Left colon (tissue), 2 donors: ENCODE results near the gene CHRD. TPM values are rescaled to one million over a fixed set of nuclear protein-coding genes. Genes with fewer than 3 reads are reported as not detected.
A peak's percentile ranks its signal among the peaks of the same experiment; 100 is the strongest.
"Not testable (repeated sequence)": the region's sequence is repeated elsewhere in the genome, so short reads cannot be mapped to it uniquely, and the experiment has no call there.

Experiments
- ATAC-seq: fragments of 200-7000 bp; cut with Tn5 transposase; one replicate; pipeline ENCODE4 v1.9.1; 2020; ENCODE audit warnings: mild to moderate bottlenecking, moderate library complexity
- DNase-seq, 2 donors: peaks; one replicate each; pipeline ENCODE4 v3.0.0-alpha.2; 2020
- intact Hi-C, 2 donors: fragments of 100-400 bp; cut with DNase I in 1 of 2; cut with micrococcal nuclease in 1 of 2; formaldehyde crosslinking; loops; one replicate each; pipeline versions ENCODE4 v1.11.2 to v1.14.0; 2022; cut with DNase I, micrococcal nuclease
- long read RNA-seq: library from polyadenylated mRNA; unstranded; transcript quantifications from one replicate; pipeline ENCODE4 v2.0.0, GENCODE V29; 2021
- total RNA-seq, 2 donors: library from RNA; stranded (reverse); fragmentation: NEBNext Ultra II Directional; extraction: Animal tissue kit (Norgen Biotek cat#: 25700); gene quantifications; one replicate each; pipeline ENCODE4 v1.2.1, GENCODE V29; 2021
- donor health status: DM: no; HTN: no; CAD: no.
- donor health status: DM: yes; HTN: yes; CAD: no.

The CHRD gene
- total RNA-seq, result 1 to 10 TPM; 2.1 to 2.6 TPM
- long read RNA-seq, partial matches to known transcripts, result 2 of 3 reads
- long read RNA-seq, other reads (novel, unspliced or antisense), result 1 of 3 reads

DNA sequence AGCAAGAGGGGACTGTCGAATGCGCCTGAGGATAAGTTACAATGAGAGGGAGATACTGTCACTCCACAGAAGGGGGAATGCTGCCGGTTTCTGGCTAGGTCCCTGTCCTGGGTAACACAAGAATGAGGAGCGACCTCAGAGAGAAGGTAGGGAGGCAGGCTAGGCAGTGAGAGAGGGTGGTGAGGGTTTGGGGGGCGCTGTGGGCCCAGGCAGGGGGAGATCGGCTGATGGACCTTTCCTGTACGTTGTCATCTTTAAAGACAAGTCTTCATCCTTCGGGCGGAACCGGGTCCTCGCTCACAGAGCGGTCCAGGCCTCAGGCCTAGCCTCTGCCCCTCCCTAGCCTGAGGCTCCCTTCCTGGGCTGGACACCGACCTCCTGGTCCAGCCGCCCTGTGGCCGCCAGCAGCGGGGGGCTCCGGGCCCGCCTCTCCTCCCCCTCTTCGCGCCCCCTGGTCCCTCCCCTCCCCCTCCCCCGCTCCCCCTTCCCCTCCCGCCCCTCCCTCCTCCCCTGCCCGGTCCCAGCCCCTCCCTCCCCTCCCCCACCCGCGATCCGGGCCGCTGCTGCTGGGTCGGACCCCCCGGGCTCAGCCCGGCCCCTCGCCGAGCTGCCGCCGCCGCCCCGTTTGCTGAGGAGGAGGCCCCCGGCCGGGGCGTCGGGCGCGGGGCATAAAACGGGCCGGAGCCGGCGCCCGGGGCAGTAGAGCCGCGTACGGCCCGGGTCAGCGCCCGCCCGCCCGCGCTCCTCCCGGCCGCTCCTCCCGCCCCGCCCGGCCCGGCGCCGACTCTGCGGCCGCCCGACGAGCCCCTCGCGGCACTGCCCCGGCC lies at the start of gene CHRD:
CHRD (plus strand) TSS at position 697 of the 827 bp plus-strand sequence. CDS start 265 bp downstream, outside the sequence.
- peak; percentile 24 for ATAC-seq
- no peak for DNase-seq
- intact Hi-C loops, result loop anchor here in 1 of 2 donors (10.0 kb wide), 1 partner anchor 165 kb away; no protein-coding TSS in a partner anchor

DNA sequence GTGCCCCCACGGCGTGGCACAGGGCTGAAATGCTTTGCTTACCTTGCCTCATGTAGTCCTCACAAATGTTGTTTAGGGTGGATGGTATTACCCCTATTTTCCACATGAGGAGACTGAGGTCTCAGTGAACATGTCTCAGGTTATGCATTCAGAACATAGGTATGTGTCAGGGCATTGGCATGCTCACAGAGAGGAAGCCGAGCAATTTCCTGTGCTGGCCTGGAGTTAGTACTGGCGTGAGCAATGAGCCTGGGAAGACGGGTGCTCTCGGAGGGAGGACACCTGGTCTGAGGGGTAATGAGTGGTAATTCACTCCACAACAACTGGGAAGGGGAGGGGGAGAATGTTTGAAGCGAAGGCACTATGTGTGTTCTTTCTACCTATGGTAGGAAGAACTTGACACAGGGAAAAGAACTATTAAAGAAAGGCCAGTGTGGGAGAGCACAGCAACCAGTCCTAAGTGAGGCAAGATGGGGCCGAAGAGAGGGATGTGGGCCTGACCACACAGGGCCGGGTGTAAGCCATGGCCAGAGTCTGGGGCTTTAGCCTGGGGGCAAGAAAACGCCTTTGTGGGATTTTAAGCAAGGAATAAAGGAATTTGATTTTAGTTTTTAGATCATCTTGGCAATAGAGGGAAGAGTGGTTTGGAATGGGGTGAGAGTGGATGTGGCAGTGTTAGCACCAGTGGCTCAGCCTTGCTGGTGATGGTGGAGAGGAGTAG lies 47.3 kb upstream of the CHRD start:
- no peak for ATAC-seq
- no peak for DNase-seq
- intact Hi-C loops, result no loop called here

DNA sequence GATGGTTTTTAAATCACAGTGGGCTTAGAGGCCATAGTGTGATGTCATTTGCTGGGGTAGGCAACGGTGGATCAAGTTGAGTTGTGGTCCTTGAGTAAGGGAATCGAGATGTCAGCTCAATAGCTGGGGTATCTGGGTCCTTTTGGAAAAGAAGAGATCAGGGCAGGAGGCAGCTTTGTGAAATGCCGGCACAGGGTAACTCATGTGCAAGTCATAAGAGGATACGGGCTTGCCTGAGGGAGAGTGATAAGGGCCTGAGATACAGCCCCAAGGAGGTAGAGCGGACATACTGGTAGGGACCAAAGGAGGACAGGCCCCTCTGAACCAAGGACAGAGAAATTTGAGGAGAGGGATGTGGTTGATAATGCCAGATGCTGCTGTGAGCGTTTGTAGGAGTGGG lies 46.7 kb upstream of the CHRD start:
- intact Hi-C loops, result no loop called here
- no peak for DNase-seq
- ATAC-seq, result no peak

DNA sequence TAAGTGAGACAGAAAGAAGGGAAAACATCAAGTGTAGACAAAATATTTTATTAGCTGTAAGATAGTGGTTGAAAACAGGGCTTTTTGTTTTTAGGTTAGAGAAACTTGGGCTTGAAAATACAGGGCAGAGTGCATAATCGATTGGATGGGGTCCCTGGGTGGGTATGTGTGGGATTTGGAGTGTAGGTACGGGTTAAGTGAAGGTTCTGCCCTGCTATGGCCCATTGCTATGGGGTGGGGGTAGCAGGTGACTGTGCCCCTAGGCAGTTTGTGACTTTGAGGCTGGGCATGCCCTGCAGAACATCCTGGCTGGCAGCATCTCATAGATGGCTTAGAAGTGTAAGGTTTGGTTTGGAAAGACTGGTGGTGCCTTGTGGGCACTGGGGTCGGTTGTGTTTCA lies 46.2 kb upstream of the CHRD start:
- intact Hi-C loops, result no loop called here
- no peak for ATAC-seq
- no peak for DNase-seq

DNA sequence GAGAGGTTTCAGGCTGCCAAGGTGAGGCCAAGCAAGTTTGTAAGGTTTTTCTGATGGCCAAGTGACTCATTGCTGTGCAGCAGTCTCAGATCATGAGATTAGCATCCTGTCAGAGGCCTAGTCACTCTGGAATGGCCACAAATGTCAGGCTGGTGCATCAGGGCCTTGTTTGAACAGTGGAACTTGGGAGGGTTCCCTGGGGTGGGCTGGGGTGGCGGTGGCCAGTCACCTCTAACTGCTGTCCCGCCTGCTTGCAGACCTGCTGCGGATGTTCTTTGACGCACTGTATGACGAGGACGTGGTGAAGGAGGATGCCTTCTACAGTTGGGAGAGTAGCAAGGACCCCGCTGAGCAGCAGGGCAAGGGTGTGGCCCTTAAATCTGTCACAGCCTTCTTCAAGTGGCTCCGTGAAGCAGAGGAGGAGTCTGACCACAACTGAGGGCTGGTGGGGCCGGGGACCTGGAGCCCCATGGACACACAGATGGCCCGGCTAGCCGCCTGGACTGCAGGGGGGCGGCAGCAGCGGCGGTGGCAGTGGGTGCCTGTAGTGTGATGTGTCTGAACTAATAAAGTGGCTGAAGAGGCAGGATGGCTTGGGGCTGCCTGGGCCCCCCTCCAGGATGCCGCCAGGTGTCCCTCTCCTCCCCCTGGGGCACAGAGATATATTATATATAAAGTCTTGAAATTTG lies 45.2 kb upstream of the CHRD start:
- ATAC-seq (no peak), DNase-seq (no peak)
- intact Hi-C loops, result no loop called here

DNA sequence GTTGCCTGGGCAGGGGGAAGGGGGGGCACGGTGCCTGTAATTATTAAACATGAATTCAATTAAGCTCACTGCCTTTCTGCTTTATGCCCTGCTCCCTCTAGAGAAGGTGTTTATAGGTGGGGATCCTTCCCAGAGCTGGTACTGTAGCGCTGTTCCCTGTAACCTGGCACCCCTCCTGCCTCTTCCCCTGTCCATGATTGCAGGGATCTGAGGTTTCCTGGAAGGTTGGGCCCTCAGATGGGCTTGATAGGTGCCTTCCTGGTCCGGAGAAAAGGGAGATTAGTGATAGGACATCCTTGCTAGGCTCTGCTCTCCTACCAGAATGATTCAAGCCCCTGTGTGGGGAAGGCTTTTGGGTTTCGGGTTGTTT lies 44.6 kb upstream of the CHRD start:
- ATAC-seq (peak; percentile 8), DNase-seq (no peak)
- intact Hi-C loops, result no loop called here

DNA sequence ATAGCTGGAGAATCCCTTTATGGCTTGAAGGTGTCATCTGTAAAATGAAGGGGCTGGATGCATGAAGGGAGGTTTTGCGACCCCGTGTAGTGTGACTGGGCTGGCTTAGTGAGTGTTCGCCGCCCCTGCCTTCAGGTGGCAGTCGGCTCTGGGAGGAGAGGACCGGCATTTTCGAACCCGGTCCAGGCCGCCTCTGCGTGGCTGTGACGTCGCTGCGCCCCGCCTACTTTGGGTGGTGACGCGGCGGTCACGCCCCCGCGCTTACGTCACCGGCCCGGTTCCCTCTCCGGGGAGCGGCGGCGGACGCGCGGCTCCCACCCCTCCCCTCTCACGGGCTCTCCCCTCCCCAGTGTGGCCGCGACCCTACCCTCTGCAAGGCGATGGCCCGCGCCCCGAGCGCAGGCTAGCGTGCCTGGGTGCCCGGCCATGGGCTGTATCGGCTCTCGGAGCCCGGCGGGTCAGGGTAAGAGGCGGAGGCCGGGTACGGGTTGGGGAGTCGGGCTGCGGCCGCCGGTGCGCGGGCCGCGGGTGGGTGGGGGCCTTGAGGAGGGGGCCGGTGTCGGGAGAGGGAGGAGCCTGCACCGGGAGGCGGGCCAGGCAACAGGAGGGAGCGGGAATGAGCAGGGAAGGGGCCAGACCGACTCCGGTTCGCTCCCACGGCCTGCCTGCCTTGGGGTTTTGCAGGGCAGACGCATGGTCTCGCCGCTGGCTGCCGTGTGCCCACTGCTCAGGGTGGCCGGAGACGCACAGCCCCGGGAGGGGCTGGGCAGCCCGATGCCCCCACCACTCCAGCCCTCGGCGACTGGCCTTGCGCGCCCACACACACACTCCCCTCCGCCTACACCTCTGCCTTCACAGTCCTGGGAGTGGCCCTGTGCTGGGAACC lies 44.0 kb upstream of the CHRD start:
- DNase-seq, result peak; percentile 78 to 94
- peak; percentile 87 for ATAC-seq
- intact Hi-C loops, result no loop called here

DNA sequence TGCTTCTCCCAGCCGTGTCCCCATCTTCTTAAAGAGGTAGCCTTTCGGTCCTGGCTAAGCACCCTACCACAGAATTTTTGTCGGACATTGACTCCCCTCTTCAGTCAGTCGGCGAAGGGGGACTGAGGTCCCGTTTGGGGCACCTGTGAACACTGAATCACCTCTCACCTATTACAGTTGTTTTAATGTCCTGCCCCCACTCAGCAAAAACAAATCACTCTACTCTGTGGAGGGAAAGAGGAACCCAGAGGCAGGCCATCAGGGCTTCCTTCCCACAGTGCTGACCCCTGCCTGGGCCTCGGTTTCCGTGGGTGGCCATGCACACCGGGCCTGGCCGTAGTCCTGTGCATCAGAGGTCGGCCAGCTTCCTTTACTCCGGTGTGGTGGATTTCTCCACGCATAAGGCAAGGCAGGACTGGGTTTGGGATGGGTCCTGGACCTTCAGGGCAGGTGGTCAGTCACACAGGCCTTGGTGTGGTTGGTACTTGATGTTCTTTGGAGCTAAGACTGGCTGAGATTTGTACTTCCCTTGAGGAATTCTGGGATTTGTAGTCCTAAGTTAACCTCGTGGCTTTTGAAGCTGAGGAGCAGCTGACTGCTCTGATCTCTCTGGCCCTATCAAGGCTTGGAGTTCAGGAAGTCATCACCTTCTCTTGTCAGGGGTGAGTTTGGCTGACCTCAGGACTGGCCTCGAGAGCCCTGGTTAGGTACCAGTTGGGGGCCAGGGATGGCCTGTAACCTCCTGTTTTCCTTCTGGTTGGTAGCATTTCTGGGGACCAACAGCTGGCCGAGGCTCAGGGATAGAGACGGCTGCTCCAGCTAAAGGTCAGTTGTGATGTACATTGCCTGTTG lies 43.1 kb upstream of the CHRD start:
- intact Hi-C loops, result no loop called here
- peak; percentile 27 for ATAC-seq
- peak in 1 of 2 donors; percentile 31 for DNase-seq

DNA sequence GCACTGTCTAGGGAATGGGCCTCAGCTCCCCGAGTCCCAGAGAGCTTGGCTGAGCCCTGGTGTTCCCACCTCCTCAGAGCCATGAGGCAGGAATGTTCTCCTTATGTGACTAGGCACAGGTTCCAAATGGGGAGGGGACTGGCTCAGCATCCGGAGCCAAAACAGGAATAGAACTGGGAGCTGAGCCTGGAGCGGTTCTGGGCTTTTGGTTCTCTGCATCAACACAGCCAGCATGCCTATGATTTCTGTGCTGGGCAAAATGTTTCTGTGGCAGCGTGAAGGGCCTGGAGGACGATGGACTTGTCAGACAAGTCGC lies 42.5 kb upstream of the CHRD start, which contains the start of gene FAM131A:
FAM131A (plus strand) TSS at position 202 of the 316 bp plus-strand sequence; CDS start at position 233, 31 bp downstream.
- intact Hi-C loops, result no loop called here
- ATAC-seq (no peak), DNase-seq (no peak)

DNA sequence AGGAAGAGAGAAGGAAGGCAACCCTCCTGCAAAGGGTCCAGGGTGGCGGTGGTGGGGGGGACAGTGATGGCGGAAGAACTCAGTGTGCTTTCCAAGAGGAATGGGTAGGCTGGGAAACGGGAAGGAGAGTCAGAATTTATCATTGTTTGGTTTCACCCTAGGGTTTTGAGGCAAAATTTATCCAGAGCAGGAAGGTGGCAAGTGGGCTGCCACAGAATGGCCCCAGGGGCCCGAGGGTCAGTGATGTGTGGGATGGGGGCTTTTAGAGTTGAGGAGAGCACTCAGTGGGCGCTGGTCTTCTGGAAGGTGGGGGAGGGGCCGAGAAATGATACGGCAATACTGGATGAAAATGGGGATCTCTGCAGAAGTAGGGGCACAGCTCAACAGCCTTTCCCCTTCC lies 41.9 kb upstream of the CHRD start:
- intact Hi-C loops, result no loop called here
- DNase-seq, result no peak
- ATAC-seq, result no peak

DNA sequence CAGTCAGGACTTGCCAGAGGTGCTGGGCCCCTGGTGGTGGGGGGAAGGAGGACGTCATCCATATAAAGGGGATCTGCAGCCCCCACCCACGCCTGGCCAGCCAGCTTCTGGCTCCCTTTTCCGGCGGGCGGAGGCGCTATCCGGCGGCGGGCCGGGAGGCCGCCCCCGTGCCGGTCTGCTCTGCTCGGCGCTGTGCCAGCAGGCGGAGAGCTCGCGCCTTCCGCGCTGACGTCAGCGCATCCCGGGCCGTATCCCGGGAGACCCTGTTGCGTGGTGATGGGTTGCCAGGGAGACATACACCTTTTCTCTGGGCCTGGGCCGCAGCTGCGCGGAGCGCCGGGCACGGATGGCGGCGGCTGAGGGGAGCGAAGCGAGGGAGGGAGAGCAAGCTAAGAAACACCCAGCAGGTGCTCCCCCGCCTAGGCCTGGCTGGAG lies 41.3 kb upstream of the CHRD start:
- intact Hi-C loops, result no loop called here
- ATAC-seq (no peak), DNase-seq (peak in 1 of 2 donors; percentile 52)

DNA sequence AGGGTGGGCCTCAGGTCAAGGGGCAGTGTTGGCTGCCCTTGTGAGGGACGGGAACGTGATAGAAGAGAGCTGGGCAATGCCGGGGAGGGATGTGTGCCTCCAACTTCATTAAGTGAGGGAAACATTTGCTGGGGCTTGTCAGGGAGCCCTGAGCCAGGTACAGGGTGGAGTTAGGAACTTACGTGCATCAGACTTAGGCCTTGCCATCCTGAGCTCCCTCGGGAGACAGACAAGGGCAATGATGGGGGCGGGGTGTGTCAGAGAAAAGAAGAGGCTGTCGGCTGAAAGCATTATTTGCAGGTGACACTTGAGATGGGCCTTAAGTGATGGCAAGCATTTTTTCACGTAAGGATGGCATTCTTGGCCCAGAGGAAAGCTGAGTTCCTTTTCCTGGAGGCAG lies 40.9 kb upstream of the CHRD start:
- intact Hi-C loops, result no loop called here
- DNase-seq (no peak), ATAC-seq (no peak)

DNA sequence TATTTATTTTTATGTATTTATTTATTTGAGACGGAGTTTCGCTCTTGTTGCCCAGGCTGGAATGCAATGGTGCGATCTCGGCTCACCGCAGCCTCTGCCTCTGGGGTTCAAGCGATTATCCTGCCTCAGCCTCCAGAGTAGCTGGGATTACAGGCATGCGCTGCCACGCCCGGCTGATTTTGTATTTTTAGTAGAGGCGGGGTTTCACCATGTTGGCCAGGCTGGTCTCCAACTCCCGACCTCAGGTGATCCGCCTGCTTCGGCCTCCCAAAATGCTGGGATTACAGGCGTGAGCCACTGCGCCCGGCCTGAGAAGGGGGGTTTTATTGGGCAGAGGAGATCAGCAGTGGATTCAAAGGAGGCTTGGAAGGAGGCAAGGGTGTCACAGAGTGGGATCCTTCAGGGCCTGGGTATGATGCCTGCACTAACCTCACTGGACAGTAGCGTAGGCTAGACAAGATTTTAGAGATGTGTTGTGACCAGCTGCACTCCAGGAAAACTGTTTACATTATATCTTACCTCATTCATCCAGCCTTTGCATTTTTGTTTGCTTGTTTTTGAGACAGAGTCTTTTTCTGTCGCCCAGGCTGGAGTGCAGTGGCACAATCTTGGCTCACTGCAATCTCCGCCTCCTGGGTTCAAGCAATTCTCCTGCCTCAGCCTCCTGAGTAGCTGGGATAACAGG lies 40.3 kb upstream of the CHRD start:
- DNase-seq, intact Hi-C loops, ATAC-seq: not testable (repeated sequence)

DNA sequence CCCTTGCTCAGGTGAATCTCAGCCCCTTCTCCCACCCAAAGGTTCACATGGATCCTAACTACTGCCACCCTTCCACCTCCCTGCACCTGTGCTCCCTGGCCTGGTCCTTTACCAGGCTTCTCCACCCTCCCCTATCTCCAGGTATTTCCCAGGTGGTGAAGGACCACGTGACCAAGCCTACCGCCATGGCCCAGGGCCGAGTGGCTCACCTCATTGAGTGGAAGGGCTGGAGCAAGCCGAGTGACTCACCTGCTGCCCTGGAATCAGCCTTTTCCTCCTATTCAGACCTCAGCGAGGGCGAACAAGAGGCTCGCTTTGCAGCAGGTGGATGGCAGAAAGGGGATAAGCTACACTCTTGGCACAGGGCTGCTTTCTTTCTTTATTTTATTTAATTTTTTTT lies 37.9 kb upstream of the CHRD start:
- ATAC-seq (no peak), DNase-seq (no peak)
- intact Hi-C loops, result no loop called here

DNA sequence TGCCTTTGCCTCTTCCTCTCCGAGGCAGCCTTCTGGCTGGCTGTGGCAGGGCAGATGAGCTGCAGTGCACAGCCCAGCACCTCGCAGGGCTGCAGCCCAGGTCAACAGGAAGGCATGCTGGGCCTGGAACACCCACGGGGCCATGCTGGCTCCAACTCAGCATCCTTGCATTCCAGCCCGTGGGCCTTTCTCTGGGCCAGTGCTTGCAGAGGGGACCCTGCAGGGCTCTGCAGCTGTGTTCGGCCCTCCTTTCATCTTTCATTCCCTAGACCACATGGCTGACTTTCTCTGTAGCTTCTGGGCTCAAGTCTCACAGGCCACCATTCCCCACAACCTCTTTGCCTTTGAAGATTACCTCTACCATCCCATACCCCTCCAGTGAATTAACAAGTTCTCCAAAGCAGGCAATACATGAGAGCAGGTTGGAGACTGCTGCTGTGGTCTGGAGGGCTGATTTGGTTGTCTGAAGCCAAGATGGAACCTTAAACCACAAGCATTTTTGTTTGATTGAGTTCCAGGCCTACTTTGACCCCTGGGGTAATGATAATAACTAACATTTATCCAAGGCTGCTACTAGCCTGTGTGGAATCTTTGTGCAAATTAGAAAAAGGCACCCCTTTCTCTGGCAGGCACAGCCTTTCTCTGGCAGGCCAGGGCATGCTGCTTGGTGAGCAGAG lies 36.5 kb upstream of the CHRD start:
- intact Hi-C loops, result no loop called here
- ATAC-seq (no peak), DNase-seq (no peak)

DNA sequence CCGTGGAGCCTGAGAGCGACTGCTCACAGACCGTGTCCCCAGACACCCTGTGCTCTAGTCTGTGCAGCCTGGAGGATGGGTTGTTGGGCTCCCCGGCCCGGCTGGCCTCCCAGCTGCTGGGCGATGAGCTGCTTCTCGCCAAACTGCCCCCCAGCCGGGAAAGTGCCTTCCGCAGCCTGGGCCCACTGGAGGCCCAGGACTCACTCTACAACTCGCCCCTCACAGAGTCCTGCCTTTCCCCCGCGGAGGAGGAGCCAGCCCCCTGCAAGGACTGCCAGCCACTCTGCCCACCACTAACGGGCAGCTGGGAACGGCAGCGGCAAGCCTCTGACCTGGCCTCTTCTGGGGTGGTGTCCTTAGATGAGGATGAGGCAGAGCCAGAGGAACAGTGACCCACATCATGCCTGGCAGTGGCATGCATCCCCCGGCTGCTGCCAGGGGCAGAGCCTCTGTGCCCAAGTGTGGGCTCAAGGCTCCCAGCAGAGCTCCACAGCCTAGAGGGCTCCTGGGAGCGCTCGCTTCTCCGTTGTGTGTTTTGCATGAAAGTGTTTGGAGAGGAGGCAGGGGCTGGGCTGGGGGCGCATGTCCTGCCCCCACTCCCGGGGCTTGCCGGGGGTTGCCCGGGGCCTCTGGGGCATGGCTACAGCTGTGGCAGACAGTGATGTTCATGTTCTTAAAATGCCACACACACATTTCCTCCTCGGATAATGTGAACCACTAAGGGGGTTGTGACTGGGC lies 35.1 kb upstream of the CHRD start:
- intact Hi-C loops, result no loop called here
- DNase-seq (no peak), ATAC-seq (peak; percentile 1)
